Measurements from ENCODE around the gene CLEC3B.

GRCh38 chr3:45067486-45067885 is 41.4 kb downstream of the CLEC3B start:
- TF ChIP-seq CTCF (IDR thresholded peaks at IDR 0.05) (no peak), EP300 (IDR thresholded peaks at IDR 0.05) (no peak)

Measured in tibial nerve (tissue), 4 donors.